ENCODE results near the gene EHD4.

- TF ChIP-seq POLR2A (IDR thresholded peaks at IDR 0.05) (no peak), CTCF (IDR thresholded peaks at IDR 0.05) (peak in 1 of 4 experiments; percentile 7)
Measured at GRCh38 chr15:41926185-41927056, 45.9 kb downstream of the EHD4 start.
